CD4-positive, alpha-beta T cell treated with Interleukin-17A for 1 hour (primary cell): ENCODE data around the gene NTHL1.

Experiments used
- DNase-seq: peaks from one replicate; pipeline ENCODE4 v3.0.0-alpha.2; 2020

Gene NTHL1

GRCh38 chr16:2007081-2007836, 40.4 kb downstream of the NTHL1 start:
- DNase-seq = no peak

DNA sequence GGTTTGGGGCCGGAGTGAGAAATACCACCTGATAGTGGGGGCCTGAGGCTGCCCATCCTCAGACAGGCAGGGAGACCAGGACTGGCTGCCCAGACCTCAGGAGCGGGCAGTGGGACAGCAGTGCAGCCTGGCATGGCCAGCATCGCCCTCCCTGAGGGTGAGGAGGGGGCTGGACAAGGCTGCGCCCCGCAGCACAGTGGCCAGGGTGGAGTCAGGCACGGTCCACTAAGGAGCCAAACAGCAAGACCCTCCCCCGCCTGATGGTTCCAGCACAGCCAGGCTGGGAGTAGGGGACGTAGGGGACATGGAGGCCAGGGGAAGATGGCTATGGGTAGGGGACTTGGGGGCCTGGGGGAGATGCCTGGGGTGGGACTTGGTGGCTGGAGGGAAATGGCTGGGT, 41.3 kb downstream of the NTHL1 start:
- DNase-seq = no peak

- DNase-seq = no peak
Measured at GRCh38 chr16:2005646-2006045, 42.0 kb downstream of the NTHL1 start.

- no peak for DNase-seq
Measured at GRCh38 chr16:2004795-2005517, 42.7 kb downstream of the NTHL1 start.

- DNase-seq = peak; percentile 86
Measured at GRCh38 chr16:2003827-2004641, 43.6 kb downstream of the NTHL1 start.

- no peak for DNase-seq
Measured at GRCh38 chr16:2003231-2003826, 44.3 kb downstream of the NTHL1 start.

DNA sequence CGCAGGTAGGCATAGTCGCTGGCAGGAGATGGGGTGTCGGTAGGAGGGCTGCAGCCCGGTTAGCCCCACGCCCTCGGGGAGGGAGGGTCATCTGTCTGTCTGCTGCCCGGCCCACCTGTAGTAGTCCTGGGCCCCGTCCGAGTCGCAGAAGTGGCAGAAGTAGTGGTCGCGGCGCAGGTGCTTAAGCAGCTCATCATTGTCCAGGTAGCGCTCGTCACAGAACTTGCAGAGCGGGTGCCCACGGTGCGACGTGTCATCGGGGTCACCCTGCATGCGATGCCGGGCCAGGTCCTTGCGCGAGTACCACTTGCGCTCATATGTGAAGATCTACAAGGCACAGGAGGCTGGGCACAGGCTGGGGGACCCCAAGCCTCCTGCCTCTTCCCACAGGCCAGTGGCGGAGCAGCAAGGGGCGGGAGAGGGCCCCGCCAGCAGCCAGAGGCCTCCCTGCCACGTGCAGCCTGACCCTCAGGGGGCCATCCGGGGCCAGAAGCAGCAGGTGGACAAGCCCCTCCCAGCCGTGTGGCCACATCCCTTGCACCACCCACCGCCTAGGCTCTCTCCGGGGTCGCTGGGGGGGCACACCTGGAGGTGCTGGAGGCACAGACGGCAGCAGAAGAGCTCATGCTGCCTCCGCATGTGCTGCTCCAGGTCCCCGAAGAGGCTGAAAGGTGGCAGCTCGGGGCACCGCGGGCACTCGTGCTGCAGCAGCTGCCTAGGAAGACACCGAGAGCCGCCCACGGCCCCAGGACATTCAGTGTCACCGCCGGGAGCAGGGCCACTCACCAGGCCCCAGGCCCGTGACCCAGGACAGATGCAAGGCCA, 45.0 kb downstream of the NTHL1 start:
- DNase-seq = no peak

- no peak for DNase-seq
Measured at GRCh38 chr16:2001456-2002355, 45.9 kb downstream of the NTHL1 start.

- no peak for DNase-seq
Measured at GRCh38 chr16:2001035-2001434, 46.6 kb downstream of the NTHL1 start.

DNA sequence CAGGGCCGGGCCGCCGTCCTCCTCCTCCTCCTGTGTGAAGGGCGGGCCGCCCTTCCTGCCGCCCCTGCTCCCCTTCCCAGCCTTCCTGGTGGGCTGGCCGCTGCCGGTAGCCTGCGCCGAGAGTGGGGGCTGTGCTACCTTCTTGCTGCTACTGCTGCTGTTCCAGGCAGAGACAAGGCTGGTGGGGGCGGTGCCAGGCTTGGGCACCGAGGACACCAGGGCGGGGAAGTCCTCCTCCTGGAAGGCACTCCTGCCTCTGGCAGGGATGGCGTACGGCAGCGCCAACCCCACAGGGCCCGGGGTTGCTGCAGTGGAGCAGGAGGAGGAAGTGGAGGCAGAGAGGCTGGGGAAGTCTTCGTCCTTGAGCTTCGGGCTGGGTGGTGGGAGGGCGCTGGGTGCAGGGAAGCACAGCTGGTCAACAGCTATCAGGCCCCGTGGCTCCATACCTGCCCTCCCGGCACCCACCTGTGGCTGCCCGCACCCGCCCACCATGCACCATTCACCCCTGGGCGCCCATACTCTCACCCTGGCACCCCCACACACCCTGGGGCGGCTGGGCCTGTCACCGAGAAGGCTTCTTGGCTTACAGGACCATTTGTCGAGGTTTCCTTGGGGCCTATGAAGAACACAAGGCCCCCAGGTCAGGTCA, 47.6 kb downstream of the NTHL1 start:
- DNase-seq = no peak

DNA sequence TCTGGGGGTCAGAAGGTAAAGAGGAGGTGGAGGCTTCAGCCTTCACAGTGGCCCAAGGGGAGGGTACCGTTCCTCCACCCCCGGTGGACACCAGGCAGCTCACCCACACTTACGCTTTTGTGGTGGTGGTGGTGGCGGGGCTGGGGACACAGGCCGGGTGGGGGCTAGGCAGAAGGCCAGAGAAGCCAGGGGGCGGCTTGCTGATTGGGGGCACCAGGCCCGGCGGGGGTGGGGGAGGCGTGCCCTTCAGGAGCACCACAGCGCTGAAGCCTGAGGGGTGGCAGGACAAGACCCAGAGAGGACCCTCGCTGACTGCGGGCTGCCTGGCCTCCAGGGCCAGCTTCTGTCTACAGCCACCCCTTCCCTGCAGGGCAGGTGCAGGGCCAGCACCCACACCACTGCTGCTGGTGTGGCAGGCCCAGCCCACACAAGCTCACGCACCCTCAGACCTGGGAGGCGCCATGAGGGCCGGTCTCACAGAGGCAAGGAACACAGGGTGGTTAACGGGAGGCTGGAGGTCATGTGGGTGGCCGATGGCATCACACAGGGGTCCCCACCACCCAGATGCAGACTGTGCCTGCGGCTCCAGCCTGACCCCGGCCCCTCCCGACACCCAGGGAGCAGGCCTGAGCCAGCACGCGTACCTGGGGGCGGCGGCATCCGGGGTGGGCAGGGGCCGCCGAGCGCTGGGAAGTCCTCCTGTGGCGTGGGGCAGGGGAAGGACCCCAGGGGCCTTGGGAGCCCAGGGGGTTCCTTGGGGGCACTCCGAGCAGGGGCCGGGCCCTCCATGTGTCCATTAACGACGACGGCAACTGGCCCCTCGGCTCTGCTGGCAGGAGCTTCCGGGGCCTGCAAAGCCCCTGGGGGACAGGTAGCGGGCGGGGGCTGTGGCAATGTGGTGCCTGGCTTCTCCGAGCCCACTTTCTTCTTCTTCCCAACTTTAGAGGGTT, 48.5 kb downstream of the NTHL1 start:
- DNase-seq = no peak

GRCh38 chr16:1998360-1998835, 49.2 kb downstream of the NTHL1 start:
- no peak for DNase-seq

GRCh38 chr16:1997494-1998359, 49.9 kb downstream of the NTHL1 start:
- no peak for DNase-seq

- peak; percentile 27 for DNase-seq
Measured at GRCh38 chr16:1993731-1994131, 53.9 kb downstream of the NTHL1 start.

- DNase-seq = no peak
Measured at GRCh38 chr16:1992704-1993317, 54.8 kb downstream of the NTHL1 start.

DNA sequence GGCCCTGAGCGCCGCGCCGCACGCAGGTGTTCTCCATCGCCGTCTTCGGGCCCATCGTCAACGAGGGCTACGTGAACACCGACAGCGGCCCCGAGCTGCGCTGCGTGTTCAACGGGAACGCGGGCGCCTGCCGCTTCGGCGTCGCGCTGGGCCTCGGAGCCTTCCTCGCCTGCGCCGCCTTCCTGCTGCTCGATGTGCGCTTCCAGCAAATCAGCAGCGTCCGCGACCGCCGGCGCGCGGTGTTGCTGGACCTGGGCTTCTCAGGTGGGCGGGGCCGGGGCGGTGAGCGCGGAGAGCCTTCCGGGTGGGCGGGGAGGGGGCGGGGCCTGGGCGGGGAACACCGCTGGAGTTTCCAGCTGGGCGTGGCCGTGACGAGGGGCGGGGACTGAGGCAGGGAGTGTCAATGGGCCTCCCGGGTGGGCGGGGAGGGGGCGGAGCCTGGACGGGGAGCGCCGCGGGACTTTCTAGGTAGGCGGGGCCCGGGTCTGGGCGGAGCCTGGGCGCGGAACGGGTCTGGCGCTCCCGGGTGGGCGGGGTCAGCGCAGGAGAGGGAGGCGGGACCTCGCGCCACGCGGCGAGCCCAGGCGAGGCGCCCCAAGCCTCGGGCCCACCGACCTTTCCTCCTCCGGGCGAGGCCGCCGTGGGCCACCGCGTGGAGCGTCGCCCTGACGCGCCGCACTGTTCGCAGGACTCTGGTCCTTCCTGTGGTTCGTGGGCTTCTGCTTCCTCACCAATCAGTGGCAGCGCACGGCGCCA, 55.5 kb downstream of the NTHL1 start:
- DNase-seq = peak; percentile 98

GRCh38 chr16:1991588-1991947, 56.1 kb downstream of the NTHL1 start:
- no peak for DNase-seq
